ENCODE results near the gene PROS1. TPM values are rescaled to one million over a fixed set of nuclear protein-coding genes. Genes with fewer than 3 reads are reported as not detected.

Gene PROS1
- polyA plus RNA-seq, 1 of the 3 experiments (the other 2 are of a cell fraction) = 9.1 TPM

GRCh38 chr3:93930041-93930440 lies 43.7 kb downstream of the PROS1 start (continued):
- TF ChIP-seq FOXJ3 (CRISPR knock-in tag; IDR thresholded peaks at IDR 0.05) (no peak), TAF1 (IDR thresholded peaks at IDR 0.05; ENCODE audit: borderline replicate concordance, low read depth, low read length) (no peak)

DNA sequence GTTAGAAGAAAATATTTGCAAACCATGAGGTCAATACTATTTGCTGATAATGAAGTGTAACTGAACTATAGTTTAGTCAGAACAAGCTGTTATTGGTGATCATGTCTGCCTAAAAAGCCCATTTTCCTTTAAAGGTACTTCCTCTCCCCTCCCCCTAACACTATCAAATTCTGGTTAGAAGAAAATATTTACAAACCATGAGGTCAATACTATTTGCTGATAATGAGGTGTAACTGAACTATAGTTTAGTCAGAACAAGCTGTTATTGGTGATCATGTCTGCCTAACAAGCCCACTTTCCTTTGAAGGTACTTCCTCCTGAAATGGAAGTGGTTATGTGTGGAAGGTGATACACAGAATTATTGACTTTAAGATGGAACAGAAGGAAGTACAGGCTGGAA lies 46.9 kb downstream of the PROS1 start:
- no peaks in the 10 kb centered on the region for H3K4me1 ChIP-seq (ENCODE audit: control insufficient read depth in 1 of 2, insufficient read depth in 2 of 2, low read depth in 1 of 2, low read length in 1 of 2)
- POLR2A ChIA-PET = no interaction called here
- TF ChIP-seq RFX5 (IDR thresholded peaks at IDR 0.05; ENCODE audit: low read length) (no peak), GABPA (IDR thresholded peaks at IDR 0.05; ENCODE audit: low read depth) (no peak), MXI1 (IDR thresholded peaks at IDR 0.05; ENCODE audit: low read depth, low read length) (no peak), TAF1 (IDR thresholded peaks at IDR 0.05; ENCODE audit: borderline replicate concordance, low read depth, low read length) (no peak), FOXJ3 (CRISPR knock-in tag; IDR thresholded peaks at IDR 0.05) (no peak), REST (IDR thresholded peaks at IDR 0.05; ENCODE audit: low read depth, low read length) (no peak), YY1 (IDR thresholded peaks at IDR 0.05; ENCODE audit: low read depth) (no peak), EP300 (IDR thresholded peaks at IDR 0.05; ENCODE audit: borderline replicate concordance in 1 of 2, low read depth in 1 of 2, low read length in 1 of 2) (no peak), GATA2 (CRISPR knock-in tag; IDR thresholded peaks at IDR 0.05) (no peak), CHD2 (IDR thresholded peaks at IDR 0.05; ENCODE audit: low read length, partially characterized antibody) (no peak), MEF2A (IDR thresholded peaks at IDR 0.05; ENCODE audit: borderline replicate concordance, low read depth) (no peak), JUND (IDR thresholded peaks at IDR 0.05) (no peak)
- TF ChIP-seq, protein P1, sequence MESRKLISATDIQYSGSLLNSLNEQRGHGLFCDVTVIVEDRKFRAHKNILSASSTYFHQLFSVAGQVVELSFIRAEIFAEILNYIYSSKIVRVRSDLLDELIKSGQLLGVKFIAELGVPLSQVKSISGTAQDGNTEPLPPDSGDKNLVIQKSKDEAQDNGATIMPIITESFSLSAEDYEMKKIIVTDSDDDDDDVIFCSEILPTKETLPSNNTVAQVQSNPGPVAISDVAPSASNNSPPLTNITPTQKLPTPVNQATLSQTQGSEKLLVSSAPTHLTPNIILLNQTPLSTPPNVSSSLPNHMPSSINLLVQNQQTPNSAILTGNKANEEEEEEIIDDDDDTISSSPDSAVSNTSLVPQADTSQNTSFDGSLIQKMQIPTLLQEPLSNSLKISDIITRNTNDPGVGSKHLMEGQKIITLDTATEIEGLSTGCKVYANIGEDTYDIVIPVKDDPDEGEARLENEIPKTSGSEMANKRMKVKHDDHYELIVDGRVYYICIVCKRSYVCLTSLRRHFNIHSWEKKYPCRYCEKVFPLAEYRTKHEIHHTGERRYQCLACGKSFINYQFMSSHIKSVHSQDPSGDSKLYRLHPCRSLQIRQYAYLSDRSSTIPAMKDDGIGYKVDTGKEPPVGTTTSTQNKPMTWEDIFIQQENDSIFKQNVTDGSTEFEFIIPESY (IDR thresholded peaks at IDR 0.05; ENCODE audit: borderline replicate concordance, low read depth) = no peak

More for the DNA sequence above, 46.9 kb downstream of the PROS1 start:
- Histone ChIP-seq H3K36me3 (replicated peaks in 1 of 2; ENCODE audit: control insufficient read depth in 1 of 2, insufficient read depth in 2 of 2, low read length in 1 of 2) (no peaks in the 10 kb centered on the region), H3K4me2 (no peak overlapping the region), H2AFZ (ENCODE audit: low read depth) (no peak overlapping the region), H3K79me2 (ENCODE audit: insufficient read depth) (no peaks in the 10 kb centered on the region), H3K9ac (no peak overlapping the region), H3K9me2 (no peaks in the 10 kb centered on the region), H3F3A (replicated peaks; ENCODE audit: insufficient read depth) (no peaks in the 10 kb centered on the region), H3K9me3 (no peaks in the 10 kb centered on the region), H4K20me1 (ENCODE audit: insufficient read depth) (no peaks in the 10 kb centered on the region), H3K27ac (ENCODE audit: low read depth in 2 of 2, low read length in 1 of 2) (no peak overlapping the region), H3K27me3 (ENCODE audit: insufficient read depth) (no peaks in the 10 kb centered on the region), H3K4me3 (ENCODE audit: low read depth in 2 of 2, low read length in 1 of 2) (no peak overlapping the region)
- CTCF ChIA-PET = no interaction called here
- DNase-seq = no peak
